ENCODE measurements around the gene MICB.
A peak's percentile ranks its signal among the peaks of the same experiment; 100 is the strongest.

Gene MICB

GRCh38 chr6:31541658-31542521 lies 43.9 kb downstream of the MICB start, which contains the start of gene DDX39B:
DDX39B (minus strand) TSS chr6:31542003; CDS start chr6:31540532, 1,471 bp downstream.
- DNase-seq, result peak; percentile 93 to 94

- no peak for DNase-seq
Measured at GRCh38 chr6:31543639-31544038, 45.7 kb downstream of the MICB start.

GRCh38 chr6:31544676-31545075 lies 46.7 kb downstream of the MICB start:
- no peak for DNase-seq

- DNase-seq, result no peak
Measured at GRCh38 chr6:31545291-31545690, 47.3 kb downstream of the MICB start.

GRCh38 chr6:31546339-31546957 lies 48.5 kb downstream of the MICB start, which contains the start of gene ATP6V1G2:
ATP6V1G2 (minus strand) TSS chr6:31546608; CDS start chr6:31546559, 49 bp downstream.
- peak; percentile 96 to 97 for DNase-seq

- DNase-seq, result peak; percentile 93 to 95
Measured at GRCh38 chr6:31546958-31547726, 49.2 kb downstream of the MICB start, which contains the start of gene NFKBIL1. NFKBIL1 (plus strand) TSS chr6:31547608; CDS start chr6:31547695, 87 bp downstream.

- DNase-seq, result no peak
Measured at GRCh38 chr6:31547727-31548543, 50.0 kb downstream of the MICB start.

- DNase-seq, result no peak
Measured at GRCh38 chr6:31548544-31548873, 50.6 kb downstream of the MICB start.

- peak; percentile 76 to 77 for DNase-seq
Measured at GRCh38 chr6:31551371-31551770, 53.4 kb downstream of the MICB start.

- no peak for DNase-seq
Measured at GRCh38 chr6:31556307-31556706, 58.4 kb downstream of the MICB start.

- DNase-seq, result no peak
Measured at GRCh38 chr6:31557443-31558317, 59.7 kb downstream of the MICB start.

- no peak for DNase-seq
Measured at GRCh38 chr6:31558318-31558625, 60.3 kb downstream of the MICB start.

- peak; percentile 84 to 85 for DNase-seq
Measured at GRCh38 chr6:31558631-31559500, 60.9 kb downstream of the MICB start.

- DNase-seq, result no peak
Measured at GRCh38 chr6:31559606-31559957, 61.6 kb downstream of the MICB start.

GRCh38 chr6:31559958-31560696 lies 62.2 kb downstream of the MICB start:
- peak; percentile 78 for DNase-seq

GRCh38 chr6:31560697-31561058 lies 62.7 kb downstream of the MICB start:
- no peak for DNase-seq

All from activated T-cell treated with anti-CD3 and anti-CD28 coated beads, Interleukin-2, amount 50 U/mL, for 48 hours (primary cell).